Common myeloid progenitor, CD34-positive (primary cell): ENCODE measurements around the gene DBT.
A peak's percentile ranks its signal among the peaks of the same experiment; 100 is the strongest.
"Not testable (repeated sequence)": the region's sequence is repeated elsewhere in the genome, so short reads cannot be mapped to it uniquely, and the experiment has no call there.

Source experiments
- CTCF ChIA-PET: fragments of 350-600 bp; sonication (Branson Sonifier 250); formaldehyde crosslinking; loops from one replicate; lab custom pipeline; 2021; ENCODE audit warnings: antibody characterized with exemption; lab: Charles Lee
- POLR2A ChIA-PET: fragments of 350-600 bp; sonication (Branson Sonifier 250); formaldehyde crosslinking; loops from one replicate; lab custom pipeline; 2021; ENCODE audit warnings: antibody characterized with exemption; lab: Charles Lee
- DNase-seq, 3 donors: peaks; one replicate each; pipeline versions ENCODE4 v3.0.0 to v3.0.0-alpha.2; 2013
- H3K27ac ChIP-seq, 2 experiments: 1 replicate in 1 of 2; 2 replicates in 1 of 2; pipeline ENCODE4 v1.7.0; 2013; ENCODE audit warnings: inconsistent platforms in 2 of 2, low read length in 2 of 2, mild to moderate bottlenecking in 2 of 2, low read depth in 1 of 2, moderate library complexity in 1 of 2; ENCODE audit not compliant: severe bottlenecking in 2 of 2, insufficient read depth in 1 of 2, poor library complexity in 1 of 2
- H3K27me3 ChIP-seq, 5 experiments: replicated peaks in 2 of 5; 1 replicate in 3 of 5; 2 replicates in 2 of 5; pipeline versions ENCODE4 v1.6.1 to v1.7.0; 2013; ENCODE audit warnings: low read length in 4 of 5, mild to moderate bottlenecking in 2 of 5, moderate library complexity in 2 of 5, inconsistent platforms in 1 of 5; ENCODE audit not compliant: insufficient read depth in 5 of 5, control insufficient read depth in 4 of 5
- H3K36me3 ChIP-seq, 4 experiments: 1 replicate in 2 of 4; 2 replicates in 2 of 4; pipeline versions ENCODE4 v1.6.1 to v1.7.0; 2013; ENCODE audit warnings: low read length in 3 of 4, control low read depth in 1 of 4, mild to moderate bottlenecking in 1 of 4; ENCODE audit not compliant: control insufficient read depth in 4 of 4, insufficient read depth in 4 of 4
- H3K4me1 ChIP-seq, 4 experiments: 1 replicate in 3 of 4; 2 replicates in 1 of 4; pipeline versions ENCODE4 v1.6.1 to v1.7.1; 2013; ENCODE audit warnings: low read length in 3 of 4, mild to moderate bottlenecking in 3 of 4, control low read depth in 1 of 4, inconsistent platforms in 1 of 4, moderate library complexity in 1 of 4; ENCODE audit not compliant: control insufficient read depth in 4 of 4, insufficient read depth in 4 of 4; ENCODE audit errors: control extremely low read depth in 1 of 4
- H3K4me3 ChIP-seq, 7 experiments: 1 replicate in 4 of 7; 2 replicates in 3 of 7; pipeline versions ENCODE4 v1.5.1 to v1.7.0; 2013; ENCODE audit warnings: mild to moderate bottlenecking in 7 of 7, low read length in 6 of 7, moderate library complexity in 6 of 7, inconsistent platforms in 2 of 7, low read depth in 2 of 7, control low read depth in 1 of 7; ENCODE audit not compliant: insufficient read depth in 4 of 7, control insufficient read depth in 1 of 7; ENCODE audit errors: extremely low read depth in 1 of 7
- H3K9me3 ChIP-seq, 5 experiments: 1 replicate in 4 of 5; 2 replicates in 1 of 5; pipeline versions ENCODE4 v1.6.1 to v1.7.1; 2013; ENCODE audit warnings: low read length in 4 of 5, mild to moderate bottlenecking in 2 of 5, inconsistent platforms in 1 of 5, low read depth in 1 of 5, moderate library complexity in 1 of 5; ENCODE audit not compliant: control insufficient read depth in 4 of 5, insufficient read depth in 2 of 5; ENCODE audit errors: control extremely low read depth in 1 of 5
- WGBS: methylation state at CpG from one replicate; pipeline ENCODE4 v1.1.5; 2013; ENCODE audit not compliant: insufficient coverage; 5-methylcytosine and 5-hydroxymethylcytosine counted together

The DBT gene

GRCh38 chr1:100246738-100247137 is 2.9 kb downstream of the DBT start:
- POLR2A ChIA-PET, result interaction anchor here (0.6 kb wide), 1 partner anchor 150 kb away, joined by 3 read pairs; no protein-coding TSS in a partner anchor
- no peak overlapping the region for H3K27ac ChIP-seq
- CTCF ChIA-PET, result no interaction called here
- H3K4me1 ChIP-seq, result peaks cover 2 to 18% (median 11%) of the 10 kb centered on the region in 4 experiments
- H3K36me3 ChIP-seq, result peaks cover 0 to 3% (median under 1%) of the 10 kb centered on the region in 4 experiments
- H3K4me3 ChIP-seq, result no peak overlapping the region
- DNase-seq, result no peak
- 100% methylated on average over 3 of the region's 4 CpGs for WGBS
- H3K9me3 ChIP-seq, result no peaks in the 10 kb centered on the region
- no peaks in the 10 kb centered on the region for H3K27me3 ChIP-seq

GRCh38 chr1:100240631-100241030 is 9.0 kb downstream of the DBT start:
- no peaks in the 10 kb centered on the region for H3K9me3 ChIP-seq
- WGBS, result no CpG with 5 or more reads among the region's 4 CpGs

GRCh38 chr1:100239961-100240360 is 9.7 kb downstream of the DBT start:
- Histone ChIP-seq H3K36me3 (peaks cover 7 to 27% (median 17%) of the 10 kb centered on the region in 4 experiments), H3K27ac (no peak overlapping the region), H3K27me3 (no peaks in the 10 kb centered on the region), H3K4me1 (no peaks in the 10 kb centered on the region), H3K4me3 (no peak overlapping the region), H3K9me3 (no peaks in the 10 kb centered on the region)
- POLR2A ChIA-PET, result no interaction called here
- CTCF ChIA-PET, result no interaction called here
- no peak for DNase-seq

More at GRCh38 chr1:100240631-100241030, 9.0 kb downstream of the DBT start:
- peak in 1 of 3 donors; percentile 20 for DNase-seq
- Histone ChIP-seq H3K4me3 (no peak overlapping the region), H3K36me3 (peaks cover 7 to 27% (median 17%) of the 10 kb centered on the region in 4 experiments), H3K27ac (no peak overlapping the region), H3K27me3 (no peaks in the 10 kb centered on the region), H3K4me1 (no peaks in the 10 kb centered on the region)
- CTCF ChIA-PET, result no interaction called here
- POLR2A ChIA-PET, result no interaction called here

GRCh38 chr1:100237091-100237490 is 12.5 kb downstream of the DBT start:
- peaks cover 7 to 40% (median 27%) of the 10 kb centered on the region in 4 experiments for H3K36me3 ChIP-seq
- no peak overlapping the region for H3K4me3 ChIP-seq
- 94% methylated on average over 3 of the region's 3 CpGs for WGBS
- POLR2A ChIA-PET, result no interaction called here
- CTCF ChIA-PET, result interaction anchor here (1.0 kb wide), 1 partner anchor 11 kb away, joined by 5 read pairs; no protein-coding TSS in a partner anchor
- H3K4me1 ChIP-seq, result no peaks in the 10 kb centered on the region
- DNase-seq, result no peak
- no peaks in the 10 kb centered on the region for H3K9me3 ChIP-seq
- no peak overlapping the region for H3K27ac ChIP-seq
- no peaks in the 10 kb centered on the region for H3K27me3 ChIP-seq

- Histone ChIP-seq H3K4me1 (no peaks in the 10 kb centered on the region), H3K36me3 (peaks cover 19 to 57% (median 35%) of the 10 kb centered on the region in 4 experiments), H3K27ac (no peak overlapping the region), H3K4me3 (no peak overlapping the region), H3K9me3 (no peaks in the 10 kb centered on the region), H3K27me3 (no peaks in the 10 kb centered on the region)
- CTCF ChIA-PET, result no interaction called here
- WGBS, result no CpG with 5 or more reads among the region's 1 CpG
- POLR2A ChIA-PET, result no interaction called here
- no peak for DNase-seq
These were observed 15.2 kb downstream of the DBT start for GRCh38 chr1:100234432-100234831.

GRCh38 chr1:100233566-100233965 is 16.1 kb downstream of the DBT start:
- whole genome bisulfite sequencing, result 94% methylated on average over 3 of the region's 4 CpGs
- CTCF ChIA-PET, result not testable (repeated sequence)

GRCh38 chr1:100232156-100232555 is 17.5 kb downstream of the DBT start:
- no CpG with 5 or more reads among the region's 1 CpG for WGBS
- POLR2A ChIA-PET, result no interaction called here
- no peak overlapping the region for H3K4me3 ChIP-seq

More at GRCh38 chr1:100233566-100233965, 16.1 kb downstream of the DBT start:
- DNase-seq, H3K27ac ChIP-seq, H3K4me3 ChIP-seq, H3K4me1 ChIP-seq, H3K9me3 ChIP-seq, POLR2A ChIA-PET, H3K27me3 ChIP-seq: not testable (repeated sequence)
- H3K36me3 ChIP-seq, result peaks cover 17 to 52% (median 32%) of the 10 kb centered on the region in 4 experiments

More at GRCh38 chr1:100232156-100232555, 17.5 kb downstream of the DBT start:
- H3K36me3 ChIP-seq, result peaks cover 13 to 43% (median 31%) of the 10 kb centered on the region in 4 experiments
- no peaks in the 10 kb centered on the region for H3K4me1 ChIP-seq
- CTCF ChIA-PET, result no interaction called here
- H3K9me3 ChIP-seq, result no peaks in the 10 kb centered on the region
- DNase-seq, result no peak
- no peak overlapping the region for H3K27ac ChIP-seq
- no peaks in the 10 kb centered on the region for H3K27me3 ChIP-seq
